Neural progenitor cell (in vitro differentiated cells): ENCODE data around the gene MYLK. TPM values are rescaled to one million over a fixed set of nuclear protein-coding genes. Genes with fewer than 3 reads are reported as not detected.

Experiments
- DNase-seq: peaks from one replicate; pipeline ENCODE4 v3.0.0-alpha.2; 2016; ENCODE audit warnings: low spot score
- H2AFZ ChIP-seq: fragments of 200-600 bp; sonication (generic); replicated peaks from 2 replicates; pipeline ENCODE4 v1.6.1; 2016; ENCODE audit warnings: antibody characterized with exemption
- H3F3A ChIP-seq: fragments of 200-600 bp; sonication (generic); 2 replicates; pipeline ENCODE4 v1.6.1; 2016; ENCODE audit warnings: antibody characterized with exemption, low read depth
- H3K27ac ChIP-seq: fragments of 200-600 bp; sonication (generic); 2 replicates; pipeline ENCODE4 v1.5.1; 2016; ENCODE audit warnings: mild to moderate bottlenecking
- H3K27me3 ChIP-seq: fragments of 200-600 bp; sonication (generic); 2 replicates; pipeline ENCODE4 v1.6.1; 2016; ENCODE audit warnings: mild to moderate bottlenecking, moderate library complexity
- H3K36me3 ChIP-seq: fragments of 200-600 bp; sonication (generic); 2 replicates; pipeline ENCODE4 v1.5.1; 2016
- H3K4me1 ChIP-seq: fragments of 200-600 bp; sonication (generic); 2 replicates; pipeline ENCODE4 v1.6.1; 2016; ENCODE audit warnings: mixed run types
- H3K4me2 ChIP-seq: fragments of 200-600 bp; sonication (generic); 2 replicates; pipeline ENCODE4 v1.6.1; 2016
- H3K4me3 ChIP-seq: fragments of 200-600 bp; sonication (generic); 2 replicates; pipeline ENCODE4 v1.5.1; 2016
- H3K79me2 ChIP-seq: fragments of 200-600 bp; sonication (generic); 2 replicates; pipeline ENCODE4 v1.6.1; 2016; ENCODE audit warnings: low read depth
- H3K9ac ChIP-seq: fragments of 200-600 bp; sonication (generic); 2 replicates; pipeline ENCODE4 v1.6.1; 2016
- H3K9me3 ChIP-seq: fragments of 200-600 bp; sonication (generic); 2 replicates; pipeline ENCODE4 v1.5.1; 2016; ENCODE audit warnings: low read depth
- H4K20me1 ChIP-seq: fragments of 200-600 bp; sonication (generic); 2 replicates; pipeline ENCODE4 v1.6.1; 2016; ENCODE audit warnings: low read depth
- H3K27ac Mint-ChIP-seq: 3 replicates; pipeline ENCODE4 v1.8.0; 2021; ENCODE audit warnings: mixed read lengths
- H3K27me3 Mint-ChIP-seq: 2 replicates; pipeline ENCODE4 v1.8.0; 2022; ENCODE audit warnings: low read depth, mild to moderate bottlenecking, inconsistent platforms, moderate library complexity, mixed read lengths; ENCODE audit not compliant: insufficient read depth
- H3K36me3 Mint-ChIP-seq: 3 replicates; pipeline ENCODE4 v1.8.0; 2021; ENCODE audit warnings: mixed read lengths
- H3K4me1 Mint-ChIP-seq: 3 replicates; pipeline ENCODE4 v1.8.0; 2021; ENCODE audit warnings: mixed read lengths
- H3K4me3 Mint-ChIP-seq: 3 replicates; pipeline ENCODE4 v1.8.0; 2021; ENCODE audit warnings: mild to moderate bottlenecking, moderate library complexity, mixed read lengths
- H3K9me3 Mint-ChIP-seq: 3 replicates; pipeline ENCODE4 v1.8.0; 2020; ENCODE audit warnings: mixed read lengths
- EZH2 ChIP-seq: fragments of 200-600 bp; sonication (generic); IDR thresholded peaks from 2 replicates; pipeline ENCODE4 v1.6.1; 2017; ENCODE audit warnings: antibody characterized with exemption, mild to moderate bottlenecking, moderate library complexity
- EZH2phosphoT487 ChIP-seq: fragments of 200-600 bp; sonication (generic); IDR thresholded peaks from 2 replicates; pipeline ENCODE4 v1.6.1; 2017; ENCODE audit warnings: antibody characterized with exemption
- total RNA-seq: library from RNA; depleted of rRNA; stranded (reverse); fragments of >200 nt; gene quantifications from 2 replicates; pipeline ENCODE4 v1.2.3, GENCODE V29; 2015; ENCODE audit warnings: low replicate concordance
- TF ChIP-seq, protein P1 (sequence below): fragments of 200-600 bp; sonication (generic); IDR thresholded peaks from 2 replicates; pipeline ENCODE4 v1.5.1; 2017; ENCODE audit warnings: antibody characterized with exemption, mild to moderate bottlenecking

The MYLK gene
- total RNA-seq, 1 donor from 2014 or later = 28.4 TPM

DNA sequence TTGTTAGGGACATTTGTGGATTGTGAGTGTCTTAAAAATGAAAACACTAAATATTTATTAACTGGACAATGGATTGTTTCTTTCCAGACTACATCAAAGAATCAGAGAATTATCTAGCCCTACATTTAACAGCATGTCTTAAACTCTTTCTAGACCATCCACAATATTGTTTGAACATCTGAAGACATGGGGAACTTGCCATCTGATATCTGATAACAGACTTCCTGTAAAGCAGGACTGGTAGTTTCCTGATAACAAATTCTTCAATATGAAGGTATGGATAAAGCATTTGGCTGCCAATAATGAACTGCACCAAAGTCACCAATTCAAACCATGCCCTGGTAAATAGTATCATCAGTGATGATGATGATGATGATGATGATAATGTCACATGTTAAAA, 273.1 kb downstream of the MYLK start:
- Histone ChIP-seq H3K4me1 (no peaks in the 10 kb centered on the region), H3K4me3 (no peak overlapping the region), H3K9me3 (no peaks in the 10 kb centered on the region), H3K27ac (no peak overlapping the region), H4K20me1 (no peaks in the 10 kb centered on the region), H2AFZ (no peak overlapping the region), H3F3A (peaks cover 12% of the 10 kb centered on the region), H3K79me2 (no peaks in the 10 kb centered on the region), H3K4me2 (no peak overlapping the region), H3K9ac (no peak overlapping the region), H3K27me3 (no peaks in the 10 kb centered on the region), H3K36me3 (peaks cover 4% of the 10 kb centered on the region)
- Mint-ChIP-seq H3K27me3 (no peaks in the 10 kb centered on the region), H3K27ac (no peak overlapping the region), H3K36me3 (peaks cover 26% of the 10 kb centered on the region), H3K9me3 (no peaks in the 10 kb centered on the region), H3K4me3 (no peak overlapping the region), H3K4me1 (no peaks in the 10 kb centered on the region)
- TF ChIP-seq EZH2phosphoT487 = no peak
- no peak for TF ChIP-seq EZH2
- TF ChIP-seq, protein P1, sequence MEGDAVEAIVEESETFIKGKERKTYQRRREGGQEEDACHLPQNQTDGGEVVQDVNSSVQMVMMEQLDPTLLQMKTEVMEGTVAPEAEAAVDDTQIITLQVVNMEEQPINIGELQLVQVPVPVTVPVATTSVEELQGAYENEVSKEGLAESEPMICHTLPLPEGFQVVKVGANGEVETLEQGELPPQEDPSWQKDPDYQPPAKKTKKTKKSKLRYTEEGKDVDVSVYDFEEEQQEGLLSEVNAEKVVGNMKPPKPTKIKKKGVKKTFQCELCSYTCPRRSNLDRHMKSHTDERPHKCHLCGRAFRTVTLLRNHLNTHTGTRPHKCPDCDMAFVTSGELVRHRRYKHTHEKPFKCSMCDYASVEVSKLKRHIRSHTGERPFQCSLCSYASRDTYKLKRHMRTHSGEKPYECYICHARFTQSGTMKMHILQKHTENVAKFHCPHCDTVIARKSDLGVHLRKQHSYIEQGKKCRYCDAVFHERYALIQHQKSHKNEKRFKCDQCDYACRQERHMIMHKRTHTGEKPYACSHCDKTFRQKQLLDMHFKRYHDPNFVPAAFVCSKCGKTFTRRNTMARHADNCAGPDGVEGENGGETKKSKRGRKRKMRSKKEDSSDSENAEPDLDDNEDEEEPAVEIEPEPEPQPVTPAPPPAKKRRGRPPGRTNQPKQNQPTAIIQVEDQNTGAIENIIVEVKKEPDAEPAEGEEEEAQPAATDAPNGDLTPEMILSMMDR = no peak
- DNase-seq = no peak

DNA sequence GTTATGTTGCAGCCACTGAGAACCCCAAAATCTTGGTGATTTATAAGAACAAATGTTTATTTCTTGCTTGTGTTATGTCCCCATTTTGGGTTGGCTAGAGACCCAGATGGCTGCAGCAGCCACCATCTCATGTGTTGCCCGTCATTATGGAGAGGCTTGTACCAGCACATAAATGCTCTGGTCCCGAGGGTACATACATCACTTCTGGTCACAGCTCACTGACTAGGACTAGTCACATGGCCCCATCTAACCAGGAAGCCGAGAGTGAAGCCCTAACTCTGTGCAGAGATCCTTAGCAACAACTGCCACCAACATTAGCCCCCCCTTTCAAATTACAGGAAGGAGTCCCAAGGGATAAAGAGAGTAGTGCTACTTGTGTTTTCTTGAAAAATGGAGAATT, 273.8 kb downstream of the MYLK start:
- DNase-seq = no peak
- no peak overlapping the region for H3K27ac Mint-ChIP-seq

DNA sequence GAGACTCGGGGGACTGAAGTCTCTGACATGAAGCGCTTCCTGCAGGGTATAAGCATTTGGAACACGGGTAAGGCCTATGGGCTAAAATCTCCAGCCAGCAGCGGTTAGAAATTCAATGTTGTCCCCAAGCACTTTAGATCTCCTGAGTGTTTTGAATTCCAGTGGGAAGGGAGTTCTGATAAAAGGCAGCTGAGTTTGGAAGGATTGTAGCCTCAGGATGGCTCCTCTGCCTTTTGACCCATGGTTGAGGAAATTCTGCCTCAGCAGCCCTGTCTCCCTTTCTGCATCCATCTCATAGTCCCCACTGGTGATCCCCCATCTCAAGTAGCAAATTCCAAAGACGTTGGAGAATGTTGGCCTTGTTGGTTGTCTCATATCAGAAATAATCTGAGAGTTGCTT, 275.1 kb downstream of the MYLK start:
- peaks cover 5% of the 10 kb centered on the region for H4K20me1 ChIP-seq
- H3K36me3 ChIP-seq = peaks cover 4% of the 10 kb centered on the region
- H3K4me1 ChIP-seq = no peaks in the 10 kb centered on the region
- no peaks in the 10 kb centered on the region for H3K79me2 ChIP-seq
- H3F3A ChIP-seq = peaks cover 12% of the 10 kb centered on the region
- Mint-ChIP-seq H3K4me3 (no peak overlapping the region), H3K27ac (no peak overlapping the region), H3K4me1 (no peaks in the 10 kb centered on the region), H3K27me3 (no peaks in the 10 kb centered on the region), H3K36me3 (peaks cover 28% of the 10 kb centered on the region), H3K9me3 (no peaks in the 10 kb centered on the region)
- no peaks in the 10 kb centered on the region for H3K27me3 ChIP-seq
- no peak overlapping the region for H3K27ac ChIP-seq
- H2AFZ ChIP-seq = no peak overlapping the region
- TF ChIP-seq, protein P1 = no peak
- TF ChIP-seq EZH2 (no peak), EZH2phosphoT487 (no peak)
- no peak overlapping the region for H3K4me3 ChIP-seq
- DNase-seq = no peak
- H3K9ac ChIP-seq = no peak overlapping the region
- H3K4me2 ChIP-seq = no peak overlapping the region
- no peaks in the 10 kb centered on the region for H3K9me3 ChIP-seq

More for the DNA sequence above, 273.8 kb downstream of the MYLK start:
- no peaks in the 10 kb centered on the region for H3K9me3 Mint-ChIP-seq
- peaks cover 4% of the 10 kb centered on the region for H3K36me3 ChIP-seq
- no peak for TF ChIP-seq EZH2
- TF ChIP-seq, protein P1 = no peak
- TF ChIP-seq EZH2phosphoT487 = no peak
- no peaks in the 10 kb centered on the region for H3K4me1 ChIP-seq
- no peaks in the 10 kb centered on the region for H4K20me1 ChIP-seq
- no peaks in the 10 kb centered on the region for H3K79me2 ChIP-seq
- H3K4me3 ChIP-seq = no peak overlapping the region
- no peak overlapping the region for H3K9ac ChIP-seq
- no peak overlapping the region for H2AFZ ChIP-seq
- H3F3A ChIP-seq = peaks cover 12% of the 10 kb centered on the region
- H3K4me1 Mint-ChIP-seq = no peaks in the 10 kb centered on the region
- H3K27me3 ChIP-seq = no peaks in the 10 kb centered on the region
- no peak overlapping the region for H3K27ac ChIP-seq
- H3K9me3 ChIP-seq = no peaks in the 10 kb centered on the region
- H3K4me2 ChIP-seq = no peak overlapping the region
- H3K27me3 Mint-ChIP-seq = no peaks in the 10 kb centered on the region
- peaks cover 29% of the 10 kb centered on the region for H3K36me3 Mint-ChIP-seq
- no peak overlapping the region for H3K4me3 Mint-ChIP-seq
